ENCODE measurements around the gene BCAN.

Gene BCAN

GRCh38 chr1:156663178-156663577, 21.3 kb downstream of the BCAN start:
- no peak for DNase-seq

- DNase-seq, result no peak
Measured at GRCh38 chr1:156664046-156664766, 22.3 kb downstream of the BCAN start.

GRCh38 chr1:156664767-156665411, 23.0 kb downstream of the BCAN start:
- no peak for DNase-seq

- DNase-seq, result no peak
Measured at GRCh38 chr1:156665539-156665938, 23.6 kb downstream of the BCAN start.

- no peak for DNase-seq
Measured at GRCh38 chr1:156666862-156667609, 25.1 kb downstream of the BCAN start.

- DNase-seq, result no peak
Measured at GRCh38 chr1:156667610-156667967, 25.7 kb downstream of the BCAN start.

GRCh38 chr1:156667968-156668709, 26.2 kb downstream of the BCAN start:
- no peak for DNase-seq

GRCh38 chr1:156668801-156669637, 27.1 kb downstream of the BCAN start:
- DNase-seq, result no peak

GRCh38 chr1:156669794-156670193, 27.9 kb downstream of the BCAN start:
- DNase-seq, result no peak

- no peak for DNase-seq
Measured at GRCh38 chr1:156670359-156670758, 28.4 kb downstream of the BCAN start.

GRCh38 chr1:156670791-156671190, 28.9 kb downstream of the BCAN start:
- DNase-seq, result no peak

- no peak for DNase-seq
Measured at GRCh38 chr1:156671804-156672203, 29.9 kb downstream of the BCAN start.

- DNase-seq, result no peak
Measured at GRCh38 chr1:156673387-156674121, 31.6 kb downstream of the BCAN start.

- DNase-seq, result no peak
Measured at GRCh38 chr1:156675210-156676113, 33.5 kb downstream of the BCAN start.

GRCh38 chr1:156676114-156676819, 34.4 kb downstream of the BCAN start:
- DNase-seq, result no peak

GRCh38 chr1:156676820-156677615, 35.1 kb downstream of the BCAN start, which contains the start of gene NES:
TSS of gene NES (minus strand) at chr1:156677407. CDS start at chr1:156677264, 143 bp downstream.
- DNase-seq, result no peak

GRCh38 chr1:156677616-156678596, 36.0 kb downstream of the BCAN start:
- DNase-seq, result no peak

GRCh38 chr1:156680056-156680455, 38.1 kb downstream of the BCAN start:
- no peak for DNase-seq

Measured in stimulated activated CD4-positive, alpha-beta T cell treated with anti-CD3 and anti-CD28 coated beads, Interleukin-1b, Interleukin-23, amount 100 ng/mL, for 48 hours (primary cell).